Measurements from ENCODE around the gene MTAP.

Gene MTAP

DNA sequence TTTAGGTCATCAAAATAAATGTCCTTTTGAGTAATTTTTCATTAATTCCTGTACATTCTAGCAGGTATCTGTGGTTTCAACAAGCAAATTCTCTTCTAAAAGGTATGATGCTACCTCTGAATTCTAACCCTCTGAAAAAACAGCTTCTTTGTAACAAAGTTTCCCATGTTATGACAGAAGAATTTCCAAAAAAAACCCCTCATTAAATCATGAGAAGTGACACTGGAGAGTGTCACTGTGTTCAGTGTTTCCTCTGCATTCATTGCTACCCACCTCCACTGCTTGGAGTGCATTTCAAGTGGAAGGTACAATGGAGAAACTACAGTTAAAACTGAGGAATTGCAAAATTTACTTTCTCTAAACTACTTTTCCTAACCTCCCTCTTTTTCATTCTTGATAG, 181.7 kb downstream of the MTAP start:
- TF ChIP-seq, protein P1, sequence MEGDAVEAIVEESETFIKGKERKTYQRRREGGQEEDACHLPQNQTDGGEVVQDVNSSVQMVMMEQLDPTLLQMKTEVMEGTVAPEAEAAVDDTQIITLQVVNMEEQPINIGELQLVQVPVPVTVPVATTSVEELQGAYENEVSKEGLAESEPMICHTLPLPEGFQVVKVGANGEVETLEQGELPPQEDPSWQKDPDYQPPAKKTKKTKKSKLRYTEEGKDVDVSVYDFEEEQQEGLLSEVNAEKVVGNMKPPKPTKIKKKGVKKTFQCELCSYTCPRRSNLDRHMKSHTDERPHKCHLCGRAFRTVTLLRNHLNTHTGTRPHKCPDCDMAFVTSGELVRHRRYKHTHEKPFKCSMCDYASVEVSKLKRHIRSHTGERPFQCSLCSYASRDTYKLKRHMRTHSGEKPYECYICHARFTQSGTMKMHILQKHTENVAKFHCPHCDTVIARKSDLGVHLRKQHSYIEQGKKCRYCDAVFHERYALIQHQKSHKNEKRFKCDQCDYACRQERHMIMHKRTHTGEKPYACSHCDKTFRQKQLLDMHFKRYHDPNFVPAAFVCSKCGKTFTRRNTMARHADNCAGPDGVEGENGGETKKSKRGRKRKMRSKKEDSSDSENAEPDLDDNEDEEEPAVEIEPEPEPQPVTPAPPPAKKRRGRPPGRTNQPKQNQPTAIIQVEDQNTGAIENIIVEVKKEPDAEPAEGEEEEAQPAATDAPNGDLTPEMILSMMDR (conservative IDR thresholded peaks at IDR 0.05; ENCODE audit: low read depth) = no peak
- DNase-seq (ENCODE audit: low spot score) = no peak
- CTCF ChIA-PET = no interaction called here
- POLR2A ChIA-PET (ENCODE audit: low non-redundant PET) = no interaction called here
- H3K27ac ChIP-seq = no peak overlapping the region

DNA sequence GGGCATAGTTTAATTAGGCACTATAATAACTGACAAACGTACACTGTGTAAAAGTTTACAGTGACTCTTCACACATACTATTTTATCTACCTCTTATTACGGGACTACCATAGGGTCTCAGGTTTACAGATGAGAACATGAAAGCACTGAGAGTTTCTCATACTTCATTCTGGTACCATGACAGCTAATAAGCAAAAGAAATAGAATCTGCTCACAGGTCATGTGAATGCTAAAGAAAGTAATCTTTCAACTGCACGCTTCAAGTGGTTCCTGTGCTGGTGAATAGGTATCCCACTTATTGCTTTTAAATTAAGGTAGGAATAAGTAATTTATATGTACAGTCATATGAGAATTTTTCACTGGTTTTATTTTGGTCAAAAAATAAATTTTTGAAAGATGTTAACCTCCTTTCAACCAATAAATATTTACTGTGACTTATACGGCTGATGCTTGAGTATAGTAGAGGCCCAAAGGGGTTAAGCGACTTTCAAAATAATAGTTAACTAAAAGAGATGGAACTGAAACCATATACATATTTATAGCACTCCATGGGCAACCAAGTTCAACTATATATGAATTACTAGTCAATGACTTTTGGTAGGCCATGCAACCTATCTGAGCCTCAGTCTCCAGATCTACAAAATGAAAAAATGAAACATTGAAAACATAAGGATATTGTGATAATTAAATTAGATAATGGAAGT, 183.7 kb downstream of the MTAP start:
- H3K27ac ChIP-seq = no peak overlapping the region
- no peak for DNase-seq (ENCODE audit: low spot score)
- TF ChIP-seq, protein P1 (conservative IDR thresholded peaks at IDR 0.05; ENCODE audit: low read depth) = no peak
- CTCF ChIA-PET = interaction anchor here (0.6 to 1.8 kb wide), 3 partner anchors 23 to 667 kb away, joined by 5 to 9 read pairs (median 5); partner anchors contain the start of gene CDKN2B
- POLR2A ChIA-PET (ENCODE audit: low non-redundant PET) = no interaction called here

Measured in RWPE1 (cell line).